K562 (cell line): Measurements from ENCODE around the gene MTCL3.

Source experiments
- ATAC-seq: fragments of 200-7000 bp; cut with Tn5 transposase; 3 replicates; pipeline ENCODE4 v1.9.1; 2020; ENCODE audit warnings: moderate library complexity
- BruUV-seq: library from RNA; stranded (reverse); fragments of 400-500 nt; replicated peaks from 2 replicates; lab custom pipeline; 2021; lab: Mats Ljungman, UMichigan
- CTCF ChIA-PET: fragments of 300-600 bp; formaldehyde crosslinking; extraction: SDS; loops from one replicate; lab custom pipeline; 2021; ENCODE audit warnings: low intra/inter-chr PET ratio; lab: Yijun Ruan, JAX
- POLR2A ChIA-PET: fragments of 300-600, 350-650 bp; sonication (Branson Sonifier 250); formaldehyde crosslinking; extraction: SDS; loops from one replicate; lab custom pipeline; 2021; ENCODE audit warnings: antibody characterized with exemption, inconsistent platforms; lab: Yijun Ruan, JAX
- DNase-seq, 4 experiments: peaks; one replicate each; pipeline versions ENCODE4 v3.0.0 to v3.0.0-alpha.2; 2011 to 2018; ENCODE audit warnings: low spot score in 3 of 4, mixed read lengths in 3 of 4; ENCODE audit errors: extremely low read depth in 1 of 4
- FAIRE-seq: peaks from 2 replicates; lab custom pipeline; 2011; peaks lifted over from hg19 to GRCh38; lab: Jason Lieb, UNC
- H2AFZ ChIP-seq: 2 replicates; pipeline ENCODE4 v1.6.0; 2011; ENCODE audit warnings: low read depth, low read length, control low read depth, inconsistent platforms
- H3K27ac ChIP-seq: fragments of 200-600 bp; 3 replicates; pipeline ENCODE4 v1.8.0; 2011; ENCODE audit warnings: low read depth, mild to moderate bottlenecking, control low read depth, inconsistent platforms, low read length, moderate library complexity, mixed read lengths; ENCODE audit errors: extremely low read depth
- H3K27me3 ChIP-seq, 2 experiments: fragments of 300-600 bp in 1 of 2; 2 replicates in 1 of 2; 3 replicates in 1 of 2; pipeline versions ENCODE4 v1.6.0 to v1.8.0; 2011; ENCODE audit warnings: inconsistent platforms in 2 of 2, low read length in 2 of 2, mild to moderate bottlenecking in 1 of 2, mixed read lengths in 1 of 2, moderate library complexity in 1 of 2; ENCODE audit not compliant: control insufficient read depth in 2 of 2, insufficient read depth in 2 of 2
- H3K36me3 ChIP-seq: fragments of 300-600 bp; 3 replicates; pipeline ENCODE4 v1.8.0; 2011; ENCODE audit warnings: mild to moderate bottlenecking, low read length, inconsistent platforms; ENCODE audit not compliant: control insufficient read depth, insufficient read depth
- H3K4me1 ChIP-seq, 2 experiments: fragments of 200-600 bp in 1 of 2; replicated peaks in 1 of 2; 2 replicates in 1 of 2; 3 replicates in 1 of 2; pipeline versions ENCODE4 v1.5.1 to v1.8.0; 2011; ENCODE audit warnings: inconsistent platforms in 2 of 2, low read length in 2 of 2, mild to moderate bottlenecking in 1 of 2, mixed read lengths in 1 of 2, moderate library complexity in 1 of 2; ENCODE audit not compliant: control insufficient read depth in 2 of 2, insufficient read depth in 2 of 2
- H3K4me2 ChIP-seq: 2 replicates; pipeline ENCODE4 v1.6.1; 2011; ENCODE audit warnings: low read length, control low read depth, inconsistent platforms, mixed read lengths; ENCODE audit not compliant: insufficient read depth
- H3K4me3 ChIP-seq: fragments of 200-600 bp; sonication (generic), shearing (Covaris generic); 2 replicates; pipeline ENCODE4 v1.5.1; 2016; ENCODE audit warnings: control low read depth, inconsistent platforms
- H3K79me2 ChIP-seq: fragments of 200-600 bp; 3 replicates; pipeline ENCODE4 v1.8.0; 2011; ENCODE audit warnings: low read length, inconsistent platforms; ENCODE audit not compliant: control insufficient read depth, insufficient read depth
- H3K9ac ChIP-seq, 2 experiments: 2 replicates each; pipeline versions ENCODE4 v1.6.0 to v1.6.1; 2011; ENCODE audit warnings: low read depth in 2 of 2, low read length in 2 of 2, control low read depth in 1 of 2, inconsistent platforms in 1 of 2, mild to moderate bottlenecking in 1 of 2, mixed read lengths in 1 of 2; ENCODE audit not compliant: insufficient read depth in 1 of 2
- H3K9me1 ChIP-seq: one replicate; pipeline ENCODE4 v1.6.0; 2011; ENCODE audit warnings: inconsistent platforms, mild to moderate bottlenecking, low read length, moderate library complexity; ENCODE audit not compliant: control insufficient read depth, insufficient read depth
- H3K9me3 ChIP-seq: replicated peaks from 2 replicates; pipeline ENCODE4 v1.5.1; 2011; ENCODE audit warnings: low read depth, low read length, inconsistent platforms; ENCODE audit not compliant: control insufficient read depth, insufficient read depth
- H4K20me1 ChIP-seq: replicated peaks from 2 replicates; pipeline ENCODE4 v1.6.1; 2011; ENCODE audit warnings: low read length, inconsistent platforms, mixed read lengths; ENCODE audit not compliant: control insufficient read depth, insufficient read depth
- CEBPB ChIP-seq: fragments of 450-650 bp; IDR thresholded peaks from 2 replicates; pipeline ENCODE4 v1.6.1; 2016; ENCODE audit warnings: missing genetic modification characterization, missing compliant biosample characterization
- CHD2 ChIP-seq: IDR thresholded peaks from 2 replicates; pipeline ENCODE4 v1.6.1; 2011; ENCODE audit warnings: low read depth, low read length
- CTCFL ChIP-seq: IDR thresholded peaks from 2 replicates; pipeline ENCODE4 v1.6.1; 2011; ENCODE audit warnings: borderline replicate concordance, low read depth, mild to moderate bottlenecking, moderate library complexity, low read length; ENCODE audit not compliant: insufficient read depth, poor library complexity, severe bottlenecking
- E2F1 ChIP-seq: sonication (generic); formaldehyde crosslinking; IDR thresholded peaks from 2 replicates; pipeline ENCODE4 v1.8.1; 2023; ENCODE audit warnings: mild to moderate bottlenecking, missing genetic modification reagents, moderate library complexity
- FOXJ2 ChIP-seq: fragments of 200-800 bp; sonication (Bioruptor generic); IDR thresholded peaks from 2 replicates; pipeline ENCODE4 v1.6.1; 2016; ENCODE audit warnings: missing genetic modification characterization, missing compliant biosample characterization
- HDAC1 ChIP-seq, 2 experiments: fragments of 450-650 bp; IDR thresholded peaks; 2 replicates each; pipeline ENCODE4 v1.6.1; 2016 to 2017; ENCODE audit warnings: inconsistent platforms in 1 of 2, mild to moderate bottlenecking in 1 of 2, moderate library complexity in 1 of 2
- HNRNPL ChIP-seq: fragments of 200-400 bp; formaldehyde crosslinking; IDR thresholded peaks from 2 replicates; pipeline ENCODE4 v1.6.1; 2017; ENCODE audit warnings: low read depth, mild to moderate bottlenecking, low read length
- KLF1 ChIP-seq: fragments of 450-650 bp; IDR thresholded peaks from 2 replicates; pipeline ENCODE4 v1.6.1; 2016; ENCODE audit warnings: missing genetic modification characterization, missing compliant biosample characterization
- LCOR ChIP-seq: sonication (generic); formaldehyde crosslinking; IDR thresholded peaks from 2 replicates; pipeline ENCODE4 v1.8.0; 2022; ENCODE audit warnings: mild to moderate bottlenecking, missing genetic modification reagents
- LEF1 ChIP-seq: fragments of 450-650 bp; IDR thresholded peaks from 2 replicates; pipeline ENCODE4 v1.6.1; 2016; ENCODE audit warnings: mild to moderate bottlenecking
- MAFG ChIP-seq: fragments of 450-650 bp; conservative IDR thresholded peaks from 2 replicates; pipeline ENCODE4 v1.6.1; 2016; ENCODE audit warnings: missing genetic modification characterization, missing compliant biosample characterization
- NR2F6 ChIP-seq: fragments of 450-650 bp; formaldehyde crosslinking; IDR thresholded peaks from 2 replicates; pipeline ENCODE4 v1.4.0; 2020; ENCODE audit warnings: mild to moderate bottlenecking
- SLC30A9 ChIP-seq: fragments of 250-450 bp; sonication (Bioruptor Pico); IDR thresholded peaks from 2 replicates; pipeline ENCODE4 v1.8.0; 2022; ENCODE audit warnings: mild to moderate bottlenecking, moderate library complexity
- ZFX ChIP-seq: sonication (generic); formaldehyde crosslinking; IDR thresholded peaks from 2 replicates; pipeline ENCODE4 v1.8.0; 2022; ENCODE audit warnings: mild to moderate bottlenecking, missing genetic modification reagents, moderate library complexity
- WGBS: fragments of 100-300 bp; shearing (Covaris generic); methylation state at CpG from one replicate; pipeline ENCODE4 v1.1.6; 2016; ENCODE audit warnings: low coverage, mixed read lengths; ENCODE audit not compliant: insufficient coverage; ENCODE audit errors: missing lambda C conversion rate; 5-methylcytosine and 5-hydroxymethylcytosine counted together
- in situ Hi-C: fragments of 300-500 bp; cut with MboI; formaldehyde crosslinking; loops from 4 replicates; pipeline ENCODE4 v1.15.0; 2018; ENCODE audit warnings: inconsistent platforms, mixed read lengths
- intact Hi-C: fragments of 100-400 bp; cut with micrococcal nuclease; formaldehyde crosslinking; loops from 2 replicates; pipeline ENCODE4 v1.14.2; 2022
- TF ChIP-seq, protein P1 (sequence below): fragments of 150-350 bp; IDR thresholded peaks from 2 replicates; pipeline ENCODE4 v1.6.1; 2014; ENCODE audit warnings: low read depth, mild to moderate bottlenecking, low read length, borderline replicate concordance
- TF ChIP-seq, protein P2 (sequence below): sonication (generic); formaldehyde crosslinking; IDR thresholded peaks from 2 replicates; pipeline ENCODE4 v1.9.0; 2022; ENCODE audit warnings: mild to moderate bottlenecking, missing genetic modification reagents
- TF ChIP-seq, protein P3 (sequence below): fragments of 450-650 bp; formaldehyde crosslinking; IDR thresholded peaks from 2 replicates; pipeline ENCODE4 v1.4.0; 2022; ENCODE audit warnings: missing genetic modification characterization

Gene MTCL3

DNA sequence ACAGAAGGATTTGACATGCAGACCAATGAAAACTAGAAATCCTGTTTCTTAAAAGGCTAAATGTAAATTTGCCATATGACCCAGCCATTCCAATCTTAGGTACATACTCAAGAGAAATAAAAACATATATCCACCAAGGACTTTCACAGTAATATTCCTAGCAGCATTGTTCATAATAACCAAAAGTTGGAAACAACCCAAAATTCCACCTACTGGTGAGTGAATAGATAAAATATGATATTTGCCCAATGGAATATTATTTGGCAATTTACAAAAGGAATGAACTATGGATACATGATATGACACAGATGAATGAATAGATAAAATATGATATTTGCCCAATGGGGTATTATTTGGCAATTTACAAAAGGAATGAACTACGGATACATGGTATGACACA lies 22.7 kb downstream of the MTCL3 start:
- H2AFZ ChIP-seq: no peak overlapping the region
- in situ Hi-C loops (no loop called here), intact Hi-C loops (no loop called here)
- no peaks in the 10 kb centered on the region for H3K79me2 ChIP-seq
- H4K20me1 ChIP-seq: no peaks in the 10 kb centered on the region
- no peaks in the 10 kb centered on the region for H3K27me3 ChIP-seq
- DNase-seq: no peak
- H3K27ac ChIP-seq: no peak overlapping the region
- POLR2A ChIA-PET: no interaction called here
- no peak overlapping the region for H3K9ac ChIP-seq
- no peak overlapping the region for H3K4me3 ChIP-seq
- H3K9me3 ChIP-seq: no peaks in the 10 kb centered on the region
- WGBS: 0% methylated on average over 1 of the region's 1 CpG
- no peak for ATAC-seq
- no peaks in the 10 kb centered on the region for H3K36me3 ChIP-seq
- FAIRE-seq: no peak
- no peak overlapping the region for H3K4me2 ChIP-seq
- no peaks in the 10 kb centered on the region for H3K9me1 ChIP-seq
- H3K4me1 ChIP-seq: no peaks in the 10 kb centered on the region
- CTCF ChIA-PET: no interaction called here
- BruUV-seq: no TSS peak
- TF ChIP-seq CTCFL (no peak), CEBPB (tag) (no peak), CHD2 (no peak), SLC30A9 (no peak), NR2F6 (CRISPR knock-in tag) (no peak), MAFG (tag) (no peak), E2F1 (CRISPR knock-in tag) (no peak), KLF1 (tag) (no peak), LCOR (CRISPR knock-in tag) (no peak), FOXJ2 (tag) (no peak), LEF1 (no peak), HDAC1 (IDR thresholded peaks at IDR 0.05) (no peak), ZFX (CRISPR knock-in tag) (no peak), HNRNPL (no peak)
- TF ChIP-seq, protein P1, sequence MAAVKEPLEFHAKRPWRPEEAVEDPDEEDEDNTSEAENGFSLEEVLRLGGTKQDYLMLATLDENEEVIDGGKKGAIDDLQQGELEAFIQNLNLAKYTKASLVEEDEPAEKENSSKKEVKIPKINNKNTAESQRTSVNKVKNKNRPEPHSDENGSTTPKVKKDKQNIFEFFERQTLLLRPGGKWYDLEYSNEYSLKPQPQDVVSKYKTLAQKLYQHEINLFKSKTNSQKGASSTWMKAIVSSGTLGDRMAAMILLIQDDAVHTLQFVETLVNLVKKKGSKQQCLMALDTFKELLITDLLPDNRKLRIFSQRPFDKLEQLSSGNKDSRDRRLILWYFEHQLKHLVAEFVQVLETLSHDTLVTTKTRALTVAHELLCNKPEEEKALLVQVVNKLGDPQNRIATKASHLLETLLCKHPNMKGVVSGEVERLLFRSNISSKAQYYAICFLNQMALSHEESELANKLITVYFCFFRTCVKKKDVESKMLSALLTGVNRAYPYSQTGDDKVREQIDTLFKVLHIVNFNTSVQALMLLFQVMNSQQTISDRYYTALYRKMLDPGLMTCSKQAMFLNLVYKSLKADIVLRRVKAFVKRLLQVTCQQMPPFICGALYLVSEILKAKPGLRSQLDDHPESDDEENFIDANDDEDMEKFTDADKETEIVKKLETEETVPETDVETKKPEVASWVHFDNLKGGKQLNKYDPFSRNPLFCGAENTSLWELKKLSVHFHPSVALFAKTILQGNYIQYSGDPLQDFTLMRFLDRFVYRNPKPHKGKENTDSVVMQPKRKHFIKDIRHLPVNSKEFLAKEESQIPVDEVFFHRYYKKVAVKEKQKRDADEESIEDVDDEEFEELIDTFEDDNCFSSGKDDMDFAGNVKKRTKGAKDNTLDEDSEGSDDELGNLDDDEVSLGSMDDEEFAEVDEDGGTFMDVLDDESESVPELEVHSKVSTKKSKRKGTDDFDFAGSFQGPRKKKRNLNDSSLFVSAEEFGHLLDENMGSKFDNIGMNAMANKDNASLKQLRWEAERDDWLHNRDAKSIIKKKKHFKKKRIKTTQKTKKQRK: no peak
- TF ChIP-seq, protein P2, sequence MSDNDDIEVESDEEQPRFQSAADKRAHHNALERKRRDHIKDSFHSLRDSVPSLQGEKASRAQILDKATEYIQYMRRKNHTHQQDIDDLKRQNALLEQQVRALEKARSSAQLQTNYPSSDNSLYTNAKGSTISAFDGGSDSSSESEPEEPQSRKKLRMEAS: no peak
- TF ChIP-seq, protein P3, sequence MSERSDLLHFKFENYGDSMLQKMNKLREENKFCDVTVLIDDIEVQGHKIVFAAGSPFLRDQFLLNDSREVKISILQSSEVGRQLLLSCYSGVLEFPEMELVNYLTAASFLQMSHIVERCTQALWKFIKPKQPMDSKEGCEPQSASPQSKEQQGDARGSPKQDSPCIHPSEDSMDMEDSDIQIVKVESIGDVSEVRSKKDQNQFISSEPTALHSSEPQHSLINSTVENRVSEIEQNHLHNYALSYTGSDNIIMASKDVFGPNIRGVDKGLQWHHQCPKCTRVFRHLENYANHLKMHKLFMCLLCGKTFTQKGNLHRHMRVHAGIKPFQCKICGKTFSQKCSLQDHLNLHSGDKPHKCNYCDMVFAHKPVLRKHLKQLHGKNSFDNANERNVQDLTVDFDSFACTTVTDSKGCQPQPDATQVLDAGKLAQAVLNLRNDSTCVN (CRISPR knock-in tag): no peak
